Brain pericyte (primary cell): ENCODE data around the gene EPB41L4B.
"Not testable (repeated sequence)": the region's sequence is repeated elsewhere in the genome, so short reads cannot be mapped to it uniquely, and the experiment has no call there.

ENCODE experiments used
- DNase-seq: peaks from one replicate; pipeline ENCODE4 v3.0.0-alpha.2; 2012; ENCODE audit warnings: low read depth, low spot score

The EPB41L4B gene

GRCh38 chr9:109320742-109321448, at the start of gene EPB41L4B:
TSS of gene EPB41L4B (minus strand) at chr9:109321059. CDS start at chr9:109320446, 613 bp downstream.
- DNase-seq, result no peak

GRCh38 chr9:109369285-109369684, 48.4 kb upstream of the EPB41L4B start:
- DNase-seq, result no peak

- DNase-seq, result no peak
Observed at GRCh38 chr9:109360771-109361170, 39.9 kb upstream of the EPB41L4B start.

GRCh38 chr9:109358968-109359603, 38.2 kb upstream of the EPB41L4B start:
- DNase-seq, result not testable (repeated sequence)

GRCh38 chr9:109355564-109356297, 34.9 kb upstream of the EPB41L4B start:
- DNase-seq, result no peak

GRCh38 chr9:109354190-109354589, 33.3 kb upstream of the EPB41L4B start:
- no peak for DNase-seq

GRCh38 chr9:109351032-109351431, 30.2 kb upstream of the EPB41L4B start:
- no peak for DNase-seq

GRCh38 chr9:109349421-109349846, 28.6 kb upstream of the EPB41L4B start:
- DNase-seq, result no peak

- DNase-seq, result no peak
Observed at GRCh38 chr9:109346904-109347303, 26.0 kb upstream of the EPB41L4B start.

GRCh38 chr9:109344866-109345265, 24.0 kb upstream of the EPB41L4B start:
- no peak for DNase-seq

- DNase-seq, result no peak
Observed at GRCh38 chr9:109342878-109343277, 22.0 kb upstream of the EPB41L4B start.

- DNase-seq, result no peak
Observed at GRCh38 chr9:109341561-109341960, 20.7 kb upstream of the EPB41L4B start.

GRCh38 chr9:109340979-109341378, 20.1 kb upstream of the EPB41L4B start:
- DNase-seq, result not testable (repeated sequence)

GRCh38 chr9:109336409-109336808, 15.6 kb upstream of the EPB41L4B start:
- DNase-seq, result no peak

- no peak for DNase-seq
Observed at GRCh38 chr9:109335929-109336328, 15.1 kb upstream of the EPB41L4B start.

GRCh38 chr9:109335121-109335520, 14.3 kb upstream of the EPB41L4B start:
- DNase-seq, result no peak

- DNase-seq, result no peak
Observed at GRCh38 chr9:109331353-109331752, 10.5 kb upstream of the EPB41L4B start.

- no peak for DNase-seq
Observed at GRCh38 chr9:109329638-109330258, 8.9 kb upstream of the EPB41L4B start.

- DNase-seq, result no peak
Observed at GRCh38 chr9:109328978-109329637, 8.2 kb upstream of the EPB41L4B start.

- DNase-seq, result no peak
Observed at GRCh38 chr9:109325089-109325488, 4.2 kb upstream of the EPB41L4B start.

GRCh38 chr9:109323771-109324170, 2.9 kb upstream of the EPB41L4B start:
- DNase-seq, result no peak

GRCh38 chr9:109321727-109322126, 868 bp upstream of the EPB41L4B start:
- no peak for DNase-seq
